ENCODE results near the gene REG4. TPM values are rescaled to one million over a fixed set of nuclear protein-coding genes. Genes with fewer than 3 reads are reported as not detected.

Gene REG4
- polyA plus RNA-seq, 2 of the 4 experiments (the other 2 are of a cell fraction) = not detected

- Histone ChIP-seq H3K27ac (no peak overlapping the region), H3K4me3 (no peak overlapping the region), H3K9me3 (no peaks in the 10 kb centered on the region), H3K4me1 (no peaks in the 10 kb centered on the region), H3K4me2 (no peak overlapping the region)
- WGBS (ENCODE audit: missing lambda C conversion rate) = 87% methylated on average over 1 of the region's 1 CpG
- POLR2A ChIA-PET = no interaction called here
- no peak for FAIRE-seq
- CTCF ChIA-PET = interaction anchor here (0.6 to 4.2 kb wide), 9 partner anchors 11 to 1116 kb away, joined by 3 to 32 read pairs (median 4); no protein-coding TSS in a partner anchor
- DNase-seq (ENCODE audit: low read depth in 1 of 2, low spot score in 1 of 2) = no peak
- no peak for ATAC-seq
- TF ChIP-seq ESRRA (IDR thresholded peaks at IDR 0.05; ENCODE audit: borderline replicate concordance, low read length) = no peak
Measured at GRCh38 chr1:119745034-119745433, 66.2 kb downstream of the REG4 start.

- no peak for FAIRE-seq
- H3K4me2 ChIP-seq = no peak overlapping the region
- no peaks in the 10 kb centered on the region for H3K9me3 ChIP-seq
- 83% methylated on average over 1 of the region's 1 CpG for WGBS (ENCODE audit: missing lambda C conversion rate)
- H3K4me3 ChIP-seq = no peak overlapping the region
- H3K4me1 ChIP-seq = no peaks in the 10 kb centered on the region
- no peak for DNase-seq (ENCODE audit: low read depth in 1 of 2, low spot score in 1 of 2)
- POLR2A ChIA-PET = no interaction called here
- no peak for TF ChIP-seq HOXB5 (CRISPR knock-in tag; IDR thresholded peaks at IDR 0.05)
- no peak for TF ChIP-seq ESRRA (IDR thresholded peaks at IDR 0.05; ENCODE audit: borderline replicate concordance, low read length)
- TF ChIP-seq ZNF302 (CRISPR knock-in tag; IDR thresholded peaks at IDR 0.05) = no peak
- TF ChIP-seq ZC3H11A (IDR thresholded peaks at IDR 0.05) = no peak
- no peak for TF ChIP-seq PHF8 (IDR thresholded peaks at IDR 0.05; ENCODE audit: borderline replicate concordance, low read depth)
- no peak for TF ChIP-seq POLR2A (IDR thresholded peaks at IDR 0.05; ENCODE audit: low read length)
- TF ChIP-seq JUNB (IDR thresholded peaks at IDR 0.05) = no peak
- no peak for TF ChIP-seq HOXB13 (CRISPR knock-in tag; IDR thresholded peaks at IDR 0.05; ENCODE audit: low read depth)
- no peak for TF ChIP-seq KDM1A (IDR thresholded peaks at IDR 0.05; ENCODE audit: low read depth)
- no peak for TF ChIP-seq ATOH8 (CRISPR knock-in tag; IDR thresholded peaks at IDR 0.05; ENCODE audit: low read depth)
- TF ChIP-seq EHF (CRISPR knock-in tag; IDR thresholded peaks at IDR 0.05) = no peak
- TF ChIP-seq MYC (IDR thresholded peaks at IDR 0.05; ENCODE audit: borderline replicate concordance, low read length) = no peak
- TF ChIP-seq CEBPB (IDR thresholded peaks at IDR 0.05) = no peak
- H3K27ac ChIP-seq = no peak overlapping the region
- ATAC-seq = no peak
- CTCF ChIA-PET = interaction anchor here (0.6 to 4.2 kb wide), 13 partner anchors 9 to 1115 kb away, joined by 3 to 32 read pairs (median 6); partner anchors contain the start of gene PHGDH
Measured at GRCh38 chr1:119744598-119744942, 66.7 kb downstream of the REG4 start.

Other genes starting within 250 kb of the REG4 start
- gene ZNF697, start 163.2 kb downstream of the REG4 start, polyA plus RNA-seq (2011; rRNA removed) = 2.1 and 2.6 TPM in 2 replicates
- 2.0 to 2.5 TPM (median 2.2 TPM) in 3 replicates for gene ZNF697, start 163.2 kb downstream of the REG4 start, polyA plus RNA-seq (2017; fragmentation: RNase III; extraction: RNeasy Plus Mini Kit Qiagen cat#74134 plus additional on column Dnase treatment)
- gene PHGDH, start 99.5 kb downstream of the REG4 start, polyA plus RNA-seq (2011; rRNA removed) = 41.4 and 67.1 TPM in 2 replicates
- 65.6 to 69.7 TPM (median 67.9 TPM) in 3 replicates for gene PHGDH, start 99.5 kb downstream of the REG4 start, polyA plus RNA-seq (2017; fragmentation: RNase III; extraction: RNeasy Plus Mini Kit Qiagen cat#74134 plus additional on column Dnase treatment)
- gene HMGCS2, start 42.6 kb downstream of the REG4 start, polyA plus RNA-seq (2011; rRNA removed) = not detected in 2 replicates
- not detected in 3 replicates for gene HMGCS2, start 42.6 kb downstream of the REG4 start, polyA plus RNA-seq (2017; fragmentation: RNase III; extraction: RNeasy Plus Mini Kit Qiagen cat#74134 plus additional on column Dnase treatment)
- not detected in 2 replicates for gene ADAM30, start 85.1 kb upstream of the REG4 start, polyA plus RNA-seq (2011; rRNA removed)
- gene ADAM30, start 85.1 kb upstream of the REG4 start, polyA plus RNA-seq (2017; fragmentation: RNase III; extraction: RNeasy Plus Mini Kit Qiagen cat#74134 plus additional on column Dnase treatment) = not detected in 3 replicates